Endothelial cell of umbilical vein (primary cell): ENCODE measurements around the gene ST6GALNAC4. TPM values are rescaled to one million over a fixed set of nuclear protein-coding genes. Genes with fewer than 3 reads are reported as not detected.

ENCODE experiments used
- BruUV-seq: library from RNA; stranded (reverse); fragments of 400-500 nt; replicated peaks from 2 replicates; lab custom pipeline; 2021; lab: Mats Ljungman, UMichigan
- CTCF ChIA-PET: fragments of 300-600, 350-600 bp; sonication (Branson Sonifier 250); formaldehyde crosslinking; loops from one replicate; lab custom pipeline; 2021; ENCODE audit warnings: antibody characterized with exemption, inconsistent platforms; lab: Charles Lee
- POLR2A ChIA-PET: fragments of 300-600, 350-600 bp; sonication (Branson Sonifier 250); formaldehyde crosslinking; loops from one replicate; lab custom pipeline; 2021; ENCODE audit warnings: antibody characterized with exemption, inconsistent platforms; lab: Charles Lee
- DNase-seq: peaks from one replicate; pipeline ENCODE4 v3.0.0-alpha.2; 2011; ENCODE audit warnings: low read depth, low spot score
- FAIRE-seq: peaks from 2 replicates; lab custom pipeline; 2011; peaks lifted over from hg19 to GRCh38; lab: Jason Lieb, UNC
- H2AFZ ChIP-seq: 2 replicates; pipeline ENCODE4 v1.6.0; 2012; ENCODE audit warnings: low read depth, low read length, control low read depth, inconsistent platforms
- H3K27ac ChIP-seq: 2 replicates; pipeline ENCODE4 v1.5.1; 2011; ENCODE audit warnings: low read depth, mild to moderate bottlenecking, control low read depth, low read length, moderate library complexity; ENCODE audit not compliant: insufficient read depth
- H3K27me3 ChIP-seq, 2 experiments: 2 replicates each; pipeline versions ENCODE4 v1.6.0 to v1.6.1; 2011; ENCODE audit warnings: low read length in 2 of 2, mixed read lengths in 1 of 2; ENCODE audit not compliant: control insufficient read depth in 2 of 2, insufficient read depth in 2 of 2
- H3K36me3 ChIP-seq, 2 experiments: 2 replicates in 1 of 2; 3 replicates in 1 of 2; pipeline ENCODE4 v1.5.1; 2011; ENCODE audit warnings: low read length in 2 of 2, mild to moderate bottlenecking in 1 of 2, moderate library complexity in 1 of 2; ENCODE audit not compliant: control insufficient read depth in 2 of 2, insufficient read depth in 2 of 2; ENCODE audit errors: extremely low read depth in 1 of 2
- H3K4me1 ChIP-seq: 3 replicates; pipeline ENCODE4 v1.5.1; 2011; ENCODE audit warnings: mild to moderate bottlenecking, low read length; ENCODE audit not compliant: control insufficient read depth, insufficient read depth; ENCODE audit errors: extremely low read depth
- H3K4me2 ChIP-seq: 2 replicates; pipeline ENCODE4 v1.6.1; 2011; ENCODE audit warnings: low read length, control low read depth, mixed read lengths; ENCODE audit not compliant: insufficient read depth
- H3K4me3 ChIP-seq, 3 experiments: fragments of 200-600 bp in 1 of 3; sonication (generic), shearing (Covaris generic) in 1 of 3; replicated peaks in 1 of 3; 2 replicates each; pipeline ENCODE4 v1.5.1; 2011 to 2016; ENCODE audit warnings: control low read depth in 3 of 3, low read length in 3 of 3, mild to moderate bottlenecking in 2 of 3, inconsistent platforms in 1 of 3, low read depth in 1 of 3, moderate library complexity in 1 of 3; ENCODE audit not compliant: insufficient read depth in 1 of 3
- H3K79me2 ChIP-seq: 2 replicates; pipeline ENCODE4 v1.6.0; 2012; ENCODE audit warnings: low read length, inconsistent platforms; ENCODE audit not compliant: control insufficient read depth, insufficient read depth
- H3K9ac ChIP-seq: replicated peaks from 2 replicates; pipeline ENCODE3; 2011; ENCODE audit warnings: low read length, control low read depth; ENCODE audit not compliant: insufficient read depth; ENCODE audit errors: extremely low read depth
- H3K9me1 ChIP-seq: replicated peaks from 3 replicates; pipeline ENCODE4 v1.6.0; 2011; ENCODE audit warnings: mild to moderate bottlenecking, low read length; ENCODE audit not compliant: control insufficient read depth, insufficient read depth; ENCODE audit errors: extremely low read depth
- H3K9me3 ChIP-seq: replicated peaks from 2 replicates; pipeline ENCODE4 v1.5.1; 2012; ENCODE audit warnings: low read length, inconsistent platforms; ENCODE audit not compliant: control insufficient read depth, insufficient read depth
- H4K20me1 ChIP-seq: replicated peaks from 2 replicates; pipeline ENCODE3; 2011; ENCODE audit warnings: mild to moderate bottlenecking, low read length; ENCODE audit not compliant: control insufficient read depth, insufficient read depth; ENCODE audit errors: extremely low read depth
- CTCF ChIP-seq, 2 donors: IDR thresholded peaks; 1 replicate in 1 of 2; 2 replicates in 1 of 2; pipeline ENCODE4 v1.5.1; 2011; ENCODE audit warnings: low read length in 2 of 2, mild to moderate bottlenecking in 2 of 2, moderate library complexity in 2 of 2, control low read depth in 1 of 2, inconsistent platforms in 1 of 2, low read depth in 1 of 2; ENCODE audit not compliant: insufficient read depth in 1 of 2; ENCODE audit errors: extremely low read depth in 1 of 2
- EZH2 ChIP-seq: IDR thresholded peaks from 2 replicates; pipeline ENCODE4 v1.6.1; 2012; ENCODE audit warnings: borderline replicate concordance, low read depth, mild to moderate bottlenecking, moderate library complexity, low read length, inconsistent platforms; ENCODE audit not compliant: severe bottlenecking
- FOS ChIP-seq: IDR thresholded peaks from 2 replicates; pipeline ENCODE4 v1.6.1; 2011; ENCODE audit warnings: mild to moderate bottlenecking, low read length, moderate library complexity, borderline replicate concordance; ENCODE audit not compliant: insufficient read depth
- GATA2 ChIP-seq: IDR thresholded peaks from 2 replicates; pipeline ENCODE4 v1.7.0; 2011; ENCODE audit warnings: low read depth, mild to moderate bottlenecking, moderate library complexity, mixed read lengths, low read length; ENCODE audit not compliant: insufficient read length, insufficient read depth
- JUN ChIP-seq: IDR thresholded peaks from 2 replicates; pipeline ENCODE4 v1.6.1; 2011; ENCODE audit warnings: borderline replicate concordance, low read depth; ENCODE audit not compliant: insufficient read length, insufficient read depth
- MYC ChIP-seq: IDR thresholded peaks from one replicate; pipeline ENCODE4 v1.6.1; 2011; ENCODE audit warnings: mild to moderate bottlenecking, low read depth, low read length
- POLR2A ChIP-seq: IDR thresholded peaks from 2 replicates; pipeline ENCODE4 v1.6.1; 2012; ENCODE audit warnings: low read depth, mild to moderate bottlenecking, control low read depth, low read length
- POLR2AphosphoS5 ChIP-seq: IDR thresholded peaks from 2 replicates; pipeline ENCODE4 v1.6.1; 2012; ENCODE audit warnings: low read depth, mild to moderate bottlenecking, control low read depth, low read length, moderate library complexity; ENCODE audit not compliant: insufficient read depth
- dilution Hi-C: fragments of 300-500 bp; cut with MboI; formaldehyde crosslinking; loops from one replicate; pipeline ENCODE4 v1.15.0; 2019; ENCODE audit warnings: low sequenced_read_pairs; ENCODE audit not compliant: extremely low pct_ligation_motif_present
- intact Hi-C: fragments of 100-400 bp; cut with micrococcal nuclease; formaldehyde crosslinking; loops from one replicate; pipeline ENCODE4 v1.10.0; 2022
- polyA plus RNA-seq, 4 experiments: library from polyadenylated mRNA; depleted of rRNA in 3 of 4; stranded (reverse) in 3 of 4; unstranded in 1 of 4; fragments of >200 nt; gene quantifications; 2 replicates each; pipeline versions ENCODE4 v1.2.1 to v1.2.3, GENCODE V29; 2011 to 2012; ENCODE audit warnings: missing spikeins in 1 of 4
- total RNA-seq: library from RNA; stranded (reverse); gene quantifications from 2 replicates; pipeline ENCODE4 v1.2.3, GENCODE V29; 2021
- TF ChIP-seq, protein P1 (sequence below): IDR thresholded peaks from 2 replicates; pipeline ENCODE4 v1.6.1; 2011; ENCODE audit not compliant: insufficient read depth, insufficient read length

ST6GALNAC4 gene
- total and polyA plus RNA-seq, 2 donors (not counting 3 experiments of a cell fraction or from before 2014, with no cell fraction given): 45.9 to 85.3 TPM

DNA sequence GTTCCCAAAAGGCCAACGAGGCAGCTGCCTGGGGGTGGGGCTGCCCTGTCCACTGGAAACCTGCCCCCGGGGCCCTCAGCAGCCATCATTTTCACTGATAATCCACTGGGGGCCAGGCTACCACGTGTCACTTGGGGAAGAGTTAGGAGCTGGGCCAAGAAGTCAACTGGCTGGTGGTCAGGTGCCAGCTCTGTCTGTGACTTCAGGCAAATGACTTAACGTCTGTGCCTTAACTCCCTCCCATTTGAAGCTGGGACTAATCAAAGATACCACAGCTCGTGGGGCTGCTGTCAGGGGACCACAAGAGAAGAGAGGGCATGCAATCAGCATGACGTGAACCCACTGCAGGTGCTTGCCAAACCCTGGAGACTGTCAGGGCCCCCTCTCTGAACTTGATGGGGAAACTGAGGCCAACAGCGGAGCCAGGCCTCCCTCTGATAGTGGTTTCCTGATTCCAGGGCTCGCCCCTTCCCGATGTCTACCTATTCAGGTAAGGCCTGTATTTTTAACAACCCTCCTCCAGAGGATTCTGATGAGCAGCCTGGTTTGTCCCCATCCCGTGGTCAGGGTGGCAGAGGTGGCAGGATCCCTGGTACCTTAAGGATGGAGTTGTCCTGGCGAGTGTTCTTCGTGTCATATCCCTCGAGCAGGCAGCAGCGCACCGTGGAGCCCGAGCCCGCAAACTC lies 33.1 kb upstream of the ST6GALNAC4 start:
- Histone ChIP-seq H3K9me3 (no peaks in the 10 kb centered on the region), H3K9ac (no peak overlapping the region), H3K4me2 (no peak overlapping the region), H3K27me3 (no peaks in the 10 kb centered on the region), H3K36me3 (no peaks in the 10 kb centered on the region), H3K79me2 (no peaks in the 10 kb centered on the region), H3K4me1 (peaks cover 6% of the 10 kb centered on the region), H3K9me1 (no peaks in the 10 kb centered on the region), H2AFZ (no peak overlapping the region), H3K4me3 (no peak overlapping the region), H4K20me1 (no peaks in the 10 kb centered on the region), H3K27ac (no peak overlapping the region)
- dilution Hi-C loops (no loop called here), intact Hi-C loops (no loop called here)
- no TSS peak for BruUV-seq
- DNase-seq (no peak), FAIRE-seq (no peak)
- TF ChIP-seq CTCF (IDR thresholded peaks at IDR 0.05; ENCODE audit: extremely low read depth in 1 of 2, insufficient read depth in 1 of 2, low read depth in 1 of 2, low read length in 2 of 2) (no peak), MYC (no peak), FOS (no peak), JUN (no peak), GATA2 (no peak), POLR2A (no peak), EZH2 (no peak), POLR2AphosphoS5 (no peak)
- TF ChIP-seq, protein P1, sequence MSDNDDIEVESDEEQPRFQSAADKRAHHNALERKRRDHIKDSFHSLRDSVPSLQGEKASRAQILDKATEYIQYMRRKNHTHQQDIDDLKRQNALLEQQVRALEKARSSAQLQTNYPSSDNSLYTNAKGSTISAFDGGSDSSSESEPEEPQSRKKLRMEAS: no peak
- ChIA-PET POLR2A (no interaction called here), CTCF (interaction anchor here (0.6 to 3.3 kb wide), 3 partner anchors 56 to 141 kb away, joined by 3 to 17 read pairs (median 5); no protein-coding TSS in a partner anchor)
